Measurements from ENCODE around the gene PRX. TPM values are rescaled to one million over a fixed set of nuclear protein-coding genes. Genes with fewer than 3 reads are reported as not detected.
A peak's percentile ranks its signal among the peaks of the same experiment; 100 is the strongest.

The PRX gene
- total and polyA plus RNA-seq, 2 of the 13 experiments (the other 11 are each of a cell fraction or from before 2014, with no cell fraction given) = 0.66 TPM

GRCh38 chr19:40421993-40422747, 9.0 kb upstream of the PRX start:
- H3K4me3 ChIP-seq (replicated peaks in 1 of 3; ENCODE audit: insufficient read depth in 1 of 3, low read depth in 2 of 3, low read length in 3 of 3) = no peak overlapping the region
- no peaks in the 10 kb centered on the region for H3K9me3 ChIP-seq (ENCODE audit: low read length)
- H3K79me2 ChIP-seq (ENCODE audit: insufficient read depth, low read length) = peaks cover 10% of the 10 kb centered on the region
- H4K20me1 ChIP-seq (ENCODE audit: insufficient read depth, low read length) = no peaks in the 10 kb centered on the region
- intact Hi-C loops (cut with micrococcal nuclease; ENCODE audit: unreplicated experiment) (loop anchor here (2.0 to 10.0 kb wide), 2 partner anchors 23 to 77 kb away; partner anchors contain the start of genes C19orf47, PLD3 and SERTAD3), in situ Hi-C loops (cut with HindIII; ENCODE audit: extremely low pct_ligation_motif_present, low pct_unique_long_range_greater_than_20kb) (no loop called here)
- TF ChIP-seq NPAS2 (CRISPR knock-in tag; IDR thresholded peaks at IDR 0.05; ENCODE audit: borderline replicate concordance) (no peak), ZNF326 (CRISPR knock-in tag; IDR thresholded peaks at IDR 0.05; ENCODE audit: borderline replicate concordance) (no peak), ZNF557 (CRISPR knock-in tag; IDR thresholded peaks at IDR 0.05) (no peak), ZNF318 (CRISPR knock-in tag; IDR thresholded peaks at IDR 0.05) (no peak), MXD4 (CRISPR knock-in tag; IDR thresholded peaks at IDR 0.05) (no peak), JARID2 (CRISPR knock-in tag; IDR thresholded peaks at IDR 0.05; ENCODE audit: insufficient replicate concordance) (no peak)
- ChIA-PET CTCF (ENCODE audit: low intra/inter-chr PET ratio, low total read pairs) (interaction anchor here (0.6 kb wide), 1 partner anchor 67 kb away, joined by 3 read pairs; no protein-coding TSS in a partner anchor), POLR2A (no interaction called here)
- FAIRE-seq = no peak
- no peak overlapping the region for H3K9ac ChIP-seq (ENCODE audit: insufficient read depth, low read depth, low read length)
- H3K4me2 ChIP-seq (ENCODE audit: low read depth, low read length) = 0 out of 2 replicates have a peak overlapping the region, but pooled peaks have one; percentile 79
- ATAC-seq = no peak
- H2AFZ ChIP-seq (ENCODE audit: low read length) = no peak overlapping the region
- no peak for DNase-seq (ENCODE audit: low spot score)
- H3K4me1 ChIP-seq (ENCODE audit: insufficient read depth, low read length) = peaks cover 46% of the 10 kb centered on the region
- H3K27ac ChIP-seq (ENCODE audit: extremely low read length, insufficient read depth, low read length) = no peak overlapping the region
- 91% methylated on average over 15 of the region's 16 CpGs for WGBS (ENCODE audit: low lambda C conversion rate)
- no peaks in the 10 kb centered on the region; a peak in 1 of 5 replicates for H3K27me3 ChIP-seq (ENCODE audit: control insufficient read depth in 1 of 2, insufficient read depth in 2 of 2, low read length in 2 of 2)
- peaks cover 0 to 2% of the 10 kb centered on the region in 2 experiments; a peak in 1 of 5 replicates for H3K36me3 ChIP-seq (replicated peaks in 1 of 2; ENCODE audit: control insufficient read depth in 1 of 2, insufficient read depth in 2 of 2, low read length in 2 of 2)
- no TSS peak for BruUV-seq (replicated peaks)

All from HepG2 (cell line).